K562 (cell line): ENCODE results near the gene HSPA1B. TPM values are rescaled to one million over a fixed set of nuclear protein-coding genes. Genes with fewer than 3 reads are reported as not detected.

Source experiments
- ARNT ChIP-seq, 2 experiments: fragments of 450-650 bp; IDR thresholded peaks; 2 replicates each; pipeline ENCODE4 v1.6.1; 2016; ENCODE audit warnings: mild to moderate bottlenecking in 1 of 2
- BRD9 ChIP-seq: fragments of 450-650 bp; IDR thresholded peaks from 2 replicates; pipeline ENCODE4 v1.6.1; 2018; ENCODE audit warnings: low read depth; ENCODE audit not compliant: partially characterized antibody
- CBX1 ChIP-seq: sonication (generic); IDR thresholded peaks from 2 replicates; pipeline ENCODE4 v1.6.1; 2016; ENCODE audit warnings: antibody characterized with exemption, low read depth, mild to moderate bottlenecking
- CTBP1 ChIP-seq: fragments of 450-650 bp; IDR thresholded peaks from 2 replicates; pipeline ENCODE4 v1.6.1; 2016; ENCODE audit warnings: borderline replicate concordance
- DPF2 ChIP-seq: fragments of 450-650 bp; IDR thresholded peaks from 2 replicates; pipeline ENCODE4 v1.6.1; 2016
- FOXJ3 ChIP-seq: sonication (generic); formaldehyde crosslinking; IDR thresholded peaks from 2 replicates; pipeline ENCODE4 v1.4.0; 2020; ENCODE audit warnings: mild to moderate bottlenecking, missing genetic modification reagents
- GABPA ChIP-seq: fragments of 200-800 bp; sonication (Bioruptor generic); conservative IDR thresholded peaks from 2 replicates; pipeline ENCODE4 v1.6.1; 2016; ENCODE audit warnings: low read depth, missing genetic modification characterization, missing compliant biosample characterization
- GATAD2A ChIP-seq: fragments of 450-650 bp; IDR thresholded peaks from 2 replicates; pipeline ENCODE4 v1.6.1; 2017
- HNRNPUL1 ChIP-seq: fragments of 200-400 bp; formaldehyde crosslinking; IDR thresholded peaks from 2 replicates; pipeline ENCODE4 v1.6.1; 2017; ENCODE audit warnings: low read length
- ILK ChIP-seq: fragments of 450-650 bp; IDR thresholded peaks from 2 replicates; pipeline ENCODE4 v1.6.1; 2016; ENCODE audit warnings: missing genetic modification characterization, low read depth, mild to moderate bottlenecking, missing compliant biosample characterization, moderate library complexity, borderline replicate concordance
- KDM5B ChIP-seq: fragments of 200-600 bp; sonication (generic); IDR thresholded peaks from 2 replicates; pipeline ENCODE4 v1.6.1; 2012; ENCODE audit warnings: low read depth, mild to moderate bottlenecking, moderate library complexity, low read length, control low read depth, inconsistent platforms; ENCODE audit not compliant: insufficient replicate concordance
- LARP7 ChIP-seq: fragments of 450-650 bp; IDR thresholded peaks from 2 replicates; pipeline ENCODE4 v1.6.1; 2016
- MTA1 ChIP-seq: fragments of 450-650 bp; IDR thresholded peaks from 2 replicates; pipeline ENCODE4 v1.6.1; 2017; ENCODE audit warnings: borderline replicate concordance
- MYBL2 ChIP-seq, 2 experiments: fragments of 450-650 bp in 1 of 2; sonication (generic) in 1 of 2; formaldehyde crosslinking in 1 of 2; IDR thresholded peaks; 2 replicates each; pipeline versions ENCODE4 v1.6.1 to v1.8.1; 2017 to 2022; ENCODE audit warnings: borderline replicate concordance in 1 of 2, inconsistent platforms in 1 of 2, low read depth in 1 of 2, mild to moderate bottlenecking in 1 of 2, missing genetic modification reagents in 1 of 2, moderate library complexity in 1 of 2
- PHF20 ChIP-seq: fragments of 450-650 bp; IDR thresholded peaks from 2 replicates; pipeline ENCODE4 v1.6.1; 2018; ENCODE audit not compliant: partially characterized antibody
- SRSF3 ChIP-seq: fragments of 200-400 bp; formaldehyde crosslinking; IDR thresholded peaks from 2 replicates; pipeline ENCODE4 v1.6.1; 2016; ENCODE audit warnings: mild to moderate bottlenecking, low read length, moderate library complexity; ENCODE audit not compliant: insufficient read depth
- TCF3 ChIP-seq: sonication (generic); formaldehyde crosslinking; IDR thresholded peaks from 2 replicates; pipeline ENCODE4 v1.4.0; 2020; ENCODE audit warnings: mild to moderate bottlenecking, missing genetic modification reagents
- ZNF263 ChIP-seq: sonication (generic); formaldehyde crosslinking; IDR thresholded peaks from 2 replicates; pipeline ENCODE4 v1.8.0; 2022; ENCODE audit warnings: mild to moderate bottlenecking, missing genetic modification reagents, borderline replicate concordance
- ZNF282 ChIP-seq: sonication (generic); formaldehyde crosslinking; IDR thresholded peaks from 2 replicates; pipeline ENCODE4 v1.8.1; 2023; ENCODE audit warnings: missing genetic modification reagents
- ZNF431 ChIP-seq: sonication (generic); formaldehyde crosslinking; IDR thresholded peaks from 2 replicates; pipeline ENCODE4 v1.8.0; 2022; ENCODE audit warnings: mild to moderate bottlenecking, missing genetic modification reagents
- polyA plus RNA-seq, 8 experiments: library from polyadenylated mRNA; depleted of rRNA in 4 of 8; stranded (reverse) in 5 of 8; unstranded in 3 of 8; fragments of >200 nt; fragmentation: Nextera tagmentation in 2 of 8; fragmentation: Illumina TruSeq in 1 of 8; extraction: Ambion mirVana in 2 of 8; extraction: Trizol in 1 of 8; gene quantifications; 2 replicates each; pipeline versions ENCODE4 v1.2.1 to v1.2.3, GENCODE V29; 2011 to 2014; ENCODE audit warnings: inconsistent platforms in 1 of 8, missing spikeins in 1 of 8
- total RNA-seq, 7 experiments: library from RNA; depleted of rRNA in 6 of 7; stranded (reverse); fragments of >200 nt in 6 of 7; fragmentation: Illumina TruSeq in 2 of 7; extraction: Trizol in 2 of 7; gene quantifications; 2 replicates each; pipeline versions ENCODE4 v1.2.1 to v1.2.3, GENCODE V29; 2011 to 2021; ENCODE audit warnings: low replicate concordance in 1 of 7
- TF ChIP-seq, protein P1 (sequence below): sonication (generic); formaldehyde crosslinking; IDR thresholded peaks from 2 replicates; pipeline ENCODE4 v1.8.1; 2022; ENCODE audit warnings: missing genetic modification reagents
- TF ChIP-seq, protein P2 (sequence below): sonication (generic); formaldehyde crosslinking; IDR thresholded peaks from 2 replicates; pipeline ENCODE4 v1.8.1; 2023; ENCODE audit warnings: mild to moderate bottlenecking, missing genetic modification reagents
- TF ChIP-seq, protein P3 (sequence below): sonication (generic); formaldehyde crosslinking; IDR thresholded peaks from 2 replicates; pipeline ENCODE4 v1.8.1; 2023; ENCODE audit warnings: mild to moderate bottlenecking, missing genetic modification reagents

Gene HSPA1B
- total and polyA plus RNA-seq, 9 of the 15 experiments (the other 6 are each of a cell fraction or from before 2014, with no cell fraction given), result 0.27 to 227 (median 51.2) TPM

DNA sequence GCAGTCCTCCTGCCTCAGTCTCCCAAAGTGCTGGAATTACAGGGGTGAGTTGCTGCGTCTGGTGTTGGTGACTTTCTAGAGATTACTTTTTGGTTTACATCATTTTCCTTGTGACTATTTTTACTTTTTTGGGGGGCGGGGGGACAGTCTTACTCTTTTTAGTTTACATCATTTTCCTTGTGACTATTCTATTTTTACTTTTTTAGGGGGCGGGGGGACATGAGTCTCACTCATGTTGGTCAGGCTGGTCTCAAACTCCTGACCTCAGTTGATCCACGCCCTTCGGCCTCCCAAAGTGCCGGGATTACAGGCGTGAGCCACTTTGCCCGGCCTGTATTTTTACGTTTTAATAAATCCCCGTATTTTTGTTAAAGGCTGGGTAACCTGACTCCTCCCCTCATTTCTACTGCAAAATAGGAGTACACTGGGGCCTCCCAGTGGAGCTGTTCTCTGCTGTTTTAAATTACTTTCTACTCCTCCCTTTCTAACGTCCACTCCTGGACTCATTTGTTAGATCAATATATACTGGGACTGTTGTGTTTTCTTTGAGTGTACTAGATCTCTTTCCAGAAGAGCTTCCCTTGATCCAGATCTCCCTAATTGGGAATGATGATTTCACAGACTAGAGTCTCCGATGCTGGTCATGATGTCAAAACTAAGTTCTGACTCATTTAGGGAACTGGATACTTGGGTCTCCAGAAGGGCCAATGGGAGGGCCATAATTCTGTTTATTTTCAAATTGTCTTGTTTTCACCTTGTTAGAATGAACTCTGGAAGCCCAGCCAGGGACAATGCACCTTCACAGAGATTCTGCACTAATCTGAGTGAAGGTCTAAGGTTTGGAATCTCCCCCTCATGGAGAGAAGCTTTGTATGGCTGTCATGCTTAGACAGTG, 9.2 kb downstream of the HSPA1B start (continued):
- TF ChIP-seq FOXJ3 (CRISPR knock-in tag), result no peak
- TF ChIP-seq CBX1, result no peak
- TF ChIP-seq GATAD2A, result no peak
- no peak for TF ChIP-seq SRSF3
- TF ChIP-seq CTBP1, result no peak
- no peak for TF ChIP-seq HNRNPUL1
- TF ChIP-seq, protein P1, sequence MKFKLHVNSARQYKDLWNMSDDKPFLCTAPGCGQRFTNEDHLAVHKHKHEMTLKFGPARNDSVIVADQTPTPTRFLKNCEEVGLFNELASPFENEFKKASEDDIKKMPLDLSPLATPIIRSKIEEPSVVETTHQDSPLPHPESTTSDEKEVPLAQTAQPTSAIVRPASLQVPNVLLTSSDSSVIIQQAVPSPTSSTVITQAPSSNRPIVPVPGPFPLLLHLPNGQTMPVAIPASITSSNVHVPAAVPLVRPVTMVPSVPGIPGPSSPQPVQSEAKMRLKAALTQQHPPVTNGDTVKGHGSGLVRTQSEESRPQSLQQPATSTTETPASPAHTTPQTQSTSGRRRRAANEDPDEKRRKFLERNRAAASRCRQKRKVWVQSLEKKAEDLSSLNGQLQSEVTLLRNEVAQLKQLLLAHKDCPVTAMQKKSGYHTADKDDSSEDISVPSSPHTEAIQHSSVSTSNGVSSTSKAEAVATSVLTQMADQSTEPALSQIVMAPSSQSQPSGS (CRISPR knock-in tag), result no peak
- TF ChIP-seq ILK (tag), result no peak
- 0 out of 2 replicates have a peak, but pooled peaks have one; percentile 33 for TF ChIP-seq ZNF263 (CRISPR knock-in tag)
- TF ChIP-seq, protein P2, sequence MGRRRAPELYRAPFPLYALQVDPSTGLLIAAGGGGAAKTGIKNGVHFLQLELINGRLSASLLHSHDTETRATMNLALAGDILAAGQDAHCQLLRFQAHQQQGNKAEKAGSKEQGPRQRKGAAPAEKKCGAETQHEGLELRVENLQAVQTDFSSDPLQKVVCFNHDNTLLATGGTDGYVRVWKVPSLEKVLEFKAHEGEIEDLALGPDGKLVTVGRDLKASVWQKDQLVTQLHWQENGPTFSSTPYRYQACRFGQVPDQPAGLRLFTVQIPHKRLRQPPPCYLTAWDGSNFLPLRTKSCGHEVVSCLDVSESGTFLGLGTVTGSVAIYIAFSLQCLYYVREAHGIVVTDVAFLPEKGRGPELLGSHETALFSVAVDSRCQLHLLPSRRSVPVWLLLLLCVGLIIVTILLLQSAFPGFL (CRISPR knock-in tag), result no peak
- TF ChIP-seq ZNF282, result no peak
- TF ChIP-seq, protein P3, sequence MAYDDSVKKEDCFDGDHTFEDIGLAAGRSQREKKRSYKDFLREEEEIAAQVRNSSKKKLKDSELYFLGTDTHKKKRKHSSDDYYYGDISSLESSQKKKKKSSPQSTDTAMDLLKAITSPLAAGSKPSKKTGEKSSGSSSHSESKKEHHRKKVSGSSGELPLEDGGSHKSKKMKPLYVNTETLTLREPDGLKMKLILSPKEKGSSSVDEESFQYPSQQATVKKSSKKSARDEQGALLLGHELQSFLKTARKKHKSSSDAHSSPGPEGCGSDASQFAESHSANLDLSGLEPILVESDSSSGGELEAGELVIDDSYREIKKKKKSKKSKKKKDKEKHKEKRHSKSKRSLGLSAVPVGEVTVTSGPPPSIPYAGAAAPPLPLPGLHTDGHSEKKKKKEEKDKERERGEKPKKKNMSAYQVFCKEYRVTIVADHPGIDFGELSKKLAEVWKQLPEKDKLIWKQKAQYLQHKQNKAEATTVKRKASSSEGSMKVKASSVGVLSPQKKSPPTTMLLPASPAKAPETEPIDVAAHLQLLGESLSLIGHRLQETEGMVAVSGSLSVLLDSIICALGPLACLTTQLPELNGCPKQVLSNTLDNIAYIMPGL (CRISPR knock-in tag), result 0 out of 2 replicates have a peak, but pooled peaks have one; percentile 30
- TF ChIP-seq TCF3, result no peak
- peak in 1 of 2 experiments; percentile 82; a peak in 2 of 4 replicates for TF ChIP-seq ARNT (IDR thresholded peaks at IDR 0.05)
- no peak for TF ChIP-seq PHF20
- 0 out of 2 replicates have a peak, but pooled peaks have one; percentile 9 for TF ChIP-seq ZNF431 (CRISPR knock-in tag)
- peak; percentile 72 for TF ChIP-seq BRD9
- 0 out of 2 replicates have a peak, but pooled peaks have one; percentile 22 for TF ChIP-seq MTA1
- TF ChIP-seq KDM5B, result peak; percentile 56
- TF ChIP-seq LARP7, result 0 out of 2 replicates have a peak, but pooled peaks have one; percentile 16
- no peak for TF ChIP-seq DPF2
- no peak for TF ChIP-seq MYBL2 (IDR thresholded peaks at IDR 0.05; ENCODE audit: low read depth)
- no peak for TF ChIP-seq MYBL2 (CRISPR knock-in tag; IDR thresholded peaks at IDR 0.05; ENCODE audit: borderline replicate concordance)
- TF ChIP-seq GABPA (tag), result no peak
